Endothelial cell of umbilical vein (primary cell): Measurements from ENCODE around the gene VCAN. TPM values are rescaled to one million over a fixed set of nuclear protein-coding genes. Genes with fewer than 3 reads are reported as not detected.

Source experiments
- BruUV-seq: library from RNA; stranded (reverse); fragments of 400-500 nt; replicated peaks from 2 replicates; lab custom pipeline; 2021; lab: Mats Ljungman, UMichigan
- CTCF ChIA-PET: fragments of 300-600, 350-600 bp; sonication (Branson Sonifier 250); formaldehyde crosslinking; loops from one replicate; lab custom pipeline; 2021; ENCODE audit warnings: antibody characterized with exemption, inconsistent platforms; lab: Charles Lee
- POLR2A ChIA-PET: fragments of 300-600, 350-600 bp; sonication (Branson Sonifier 250); formaldehyde crosslinking; loops from one replicate; lab custom pipeline; 2021; ENCODE audit warnings: antibody characterized with exemption, inconsistent platforms; lab: Charles Lee
- DNase-seq: peaks from one replicate; pipeline ENCODE4 v3.0.0-alpha.2; 2011; ENCODE audit warnings: low read depth, low spot score
- FAIRE-seq: peaks from 2 replicates; lab custom pipeline; 2011; peaks lifted over from hg19 to GRCh38; lab: Jason Lieb, UNC
- H2AFZ ChIP-seq: 2 replicates; pipeline ENCODE4 v1.6.0; 2012; ENCODE audit warnings: low read depth, low read length, control low read depth, inconsistent platforms
- H3K27ac ChIP-seq: 2 replicates; pipeline ENCODE4 v1.5.1; 2011; ENCODE audit warnings: low read depth, mild to moderate bottlenecking, control low read depth, low read length, moderate library complexity; ENCODE audit not compliant: insufficient read depth
- H3K27me3 ChIP-seq, 2 experiments: 2 replicates each; pipeline versions ENCODE4 v1.6.0 to v1.6.1; 2011; ENCODE audit warnings: low read length in 2 of 2, mixed read lengths in 1 of 2; ENCODE audit not compliant: control insufficient read depth in 2 of 2, insufficient read depth in 2 of 2
- H3K36me3 ChIP-seq, 2 experiments: 2 replicates in 1 of 2; 3 replicates in 1 of 2; pipeline ENCODE4 v1.5.1; 2011; ENCODE audit warnings: low read length in 2 of 2, mild to moderate bottlenecking in 1 of 2, moderate library complexity in 1 of 2; ENCODE audit not compliant: control insufficient read depth in 2 of 2, insufficient read depth in 2 of 2; ENCODE audit errors: extremely low read depth in 1 of 2
- H3K4me1 ChIP-seq: 3 replicates; pipeline ENCODE4 v1.5.1; 2011; ENCODE audit warnings: mild to moderate bottlenecking, low read length; ENCODE audit not compliant: control insufficient read depth, insufficient read depth; ENCODE audit errors: extremely low read depth
- H3K4me2 ChIP-seq: 2 replicates; pipeline ENCODE4 v1.6.1; 2011; ENCODE audit warnings: low read length, control low read depth, mixed read lengths; ENCODE audit not compliant: insufficient read depth
- H3K4me3 ChIP-seq, 3 experiments: fragments of 200-600 bp in 1 of 3; sonication (generic), shearing (Covaris generic) in 1 of 3; replicated peaks in 1 of 3; 2 replicates each; pipeline ENCODE4 v1.5.1; 2011 to 2016; ENCODE audit warnings: control low read depth in 3 of 3, low read length in 3 of 3, mild to moderate bottlenecking in 2 of 3, inconsistent platforms in 1 of 3, low read depth in 1 of 3, moderate library complexity in 1 of 3; ENCODE audit not compliant: insufficient read depth in 1 of 3
- H3K79me2 ChIP-seq: 2 replicates; pipeline ENCODE4 v1.6.0; 2012; ENCODE audit warnings: low read length, inconsistent platforms; ENCODE audit not compliant: control insufficient read depth, insufficient read depth
- H3K9ac ChIP-seq: replicated peaks from 2 replicates; pipeline ENCODE3; 2011; ENCODE audit warnings: low read length, control low read depth; ENCODE audit not compliant: insufficient read depth; ENCODE audit errors: extremely low read depth
- H3K9me1 ChIP-seq: replicated peaks from 3 replicates; pipeline ENCODE4 v1.6.0; 2011; ENCODE audit warnings: mild to moderate bottlenecking, low read length; ENCODE audit not compliant: control insufficient read depth, insufficient read depth; ENCODE audit errors: extremely low read depth
- H3K9me3 ChIP-seq: replicated peaks from 2 replicates; pipeline ENCODE4 v1.5.1; 2012; ENCODE audit warnings: low read length, inconsistent platforms; ENCODE audit not compliant: control insufficient read depth, insufficient read depth
- H4K20me1 ChIP-seq: replicated peaks from 2 replicates; pipeline ENCODE3; 2011; ENCODE audit warnings: mild to moderate bottlenecking, low read length; ENCODE audit not compliant: control insufficient read depth, insufficient read depth; ENCODE audit errors: extremely low read depth
- EZH2 ChIP-seq: IDR thresholded peaks from 2 replicates; pipeline ENCODE4 v1.6.1; 2012; ENCODE audit warnings: borderline replicate concordance, low read depth, mild to moderate bottlenecking, moderate library complexity, low read length, inconsistent platforms; ENCODE audit not compliant: severe bottlenecking
- FOS ChIP-seq: IDR thresholded peaks from 2 replicates; pipeline ENCODE4 v1.6.1; 2011; ENCODE audit warnings: mild to moderate bottlenecking, low read length, moderate library complexity, borderline replicate concordance; ENCODE audit not compliant: insufficient read depth
- GATA2 ChIP-seq: IDR thresholded peaks from 2 replicates; pipeline ENCODE4 v1.7.0; 2011; ENCODE audit warnings: low read depth, mild to moderate bottlenecking, moderate library complexity, mixed read lengths, low read length; ENCODE audit not compliant: insufficient read length, insufficient read depth
- JUN ChIP-seq: IDR thresholded peaks from 2 replicates; pipeline ENCODE4 v1.6.1; 2011; ENCODE audit warnings: borderline replicate concordance, low read depth; ENCODE audit not compliant: insufficient read length, insufficient read depth
- MAX ChIP-seq: IDR thresholded peaks from 2 replicates; pipeline ENCODE4 v1.6.1; 2011; ENCODE audit not compliant: insufficient read depth, insufficient read length
- dilution Hi-C: fragments of 300-500 bp; cut with MboI; formaldehyde crosslinking; loops from one replicate; pipeline ENCODE4 v1.15.0; 2019; ENCODE audit warnings: low sequenced_read_pairs; ENCODE audit not compliant: extremely low pct_ligation_motif_present
- intact Hi-C: fragments of 100-400 bp; cut with micrococcal nuclease; formaldehyde crosslinking; loops from one replicate; pipeline ENCODE4 v1.10.0; 2022
- polyA plus RNA-seq, 4 experiments: library from polyadenylated mRNA; depleted of rRNA in 3 of 4; stranded (reverse) in 3 of 4; unstranded in 1 of 4; fragments of >200 nt; gene quantifications; 2 replicates each; pipeline versions ENCODE4 v1.2.1 to v1.2.3, GENCODE V29; 2011 to 2012; ENCODE audit warnings: missing spikeins in 1 of 4
- total RNA-seq: library from RNA; stranded (reverse); gene quantifications from 2 replicates; pipeline ENCODE4 v1.2.3, GENCODE V29; 2021

The VCAN gene
- total and polyA plus RNA-seq, 2 donors (not counting 3 experiments of a cell fraction or from before 2014, with no cell fraction given), result 0.35 to 1.2 TPM

DNA sequence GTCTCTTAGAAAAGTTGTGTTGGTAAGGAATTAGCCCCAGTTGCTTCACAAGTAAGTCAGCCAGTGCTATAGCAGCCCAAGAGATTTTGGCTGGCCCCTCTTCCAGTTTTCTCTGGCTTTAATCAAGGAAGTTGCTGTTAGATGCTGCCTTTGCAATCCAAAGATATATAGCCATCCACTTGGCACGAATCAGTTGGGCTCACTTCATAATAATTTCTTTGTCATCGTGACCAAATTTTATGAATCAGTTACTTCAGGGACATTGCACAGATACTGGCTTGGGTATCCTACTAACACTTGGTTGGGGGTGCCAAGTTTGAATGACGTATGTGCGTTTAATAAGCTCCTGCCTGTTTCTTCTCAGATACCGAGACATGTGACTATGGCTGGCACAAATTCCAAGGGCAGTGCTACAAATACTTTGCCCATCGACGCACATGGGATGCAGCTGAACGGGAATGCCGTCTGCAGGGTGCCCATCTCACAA, 81.5 kb downstream of the VCAN start:
- Histone ChIP-seq H3K27me3 (peaks cover 0 to 3% of the 10 kb centered on the region in 2 experiments), H2AFZ (no peak overlapping the region), H3K9me3 (no peaks in the 10 kb centered on the region), H3K4me2 (no peak overlapping the region), H3K9me1 (no peaks in the 10 kb centered on the region), H3K9ac (no peak overlapping the region), H3K36me3 (no peaks in the 10 kb centered on the region), H4K20me1 (no peaks in the 10 kb centered on the region), H3K4me1 (peaks cover 18% of the 10 kb centered on the region), H3K27ac (no peak overlapping the region), H3K4me3 (no peak overlapping the region), H3K79me2 (no peaks in the 10 kb centered on the region)
- DNase-seq (no peak), FAIRE-seq (no peak)
- ChIA-PET CTCF (no interaction called here), POLR2A (no interaction called here)
- intact Hi-C loops, result no loop called here
- TF ChIP-seq EZH2 (no peak), MAX (no peak)
- no TSS peak for BruUV-seq
- dilution Hi-C loops, result no loop called here

GRCh38 chr5:83554133-83554532, 82.6 kb downstream of the VCAN start:
- FAIRE-seq (peak; percentile 42), DNase-seq (no peak)
- no peak overlapping the region for H3K4me3 ChIP-seq
- peaks cover 18% of the 10 kb centered on the region for H3K4me1 ChIP-seq
- H3K4me2 ChIP-seq, result no peak overlapping the region
- BruUV-seq, result no TSS peak
- ChIA-PET CTCF (no interaction called here), POLR2A (no interaction called here)
- H3K27ac ChIP-seq, result no peak overlapping the region
- H3K27me3 ChIP-seq, result no peaks in the 10 kb centered on the region
- no peaks in the 10 kb centered on the region for H3K36me3 ChIP-seq
- no peaks in the 10 kb centered on the region for H3K9me1 ChIP-seq
- TF ChIP-seq JUN (no peak), FOS (no peak), GATA2 (no peak)
- H4K20me1 ChIP-seq, result no peaks in the 10 kb centered on the region
- H2AFZ ChIP-seq, result no peak overlapping the region
- no peaks in the 10 kb centered on the region for H3K9me3 ChIP-seq
- no peaks in the 10 kb centered on the region for H3K79me2 ChIP-seq
- dilution Hi-C loops (no loop called here), intact Hi-C loops (loop anchor here (2.0 kb wide), 2 partner anchors 23 to 81 kb away; no protein-coding TSS in a partner anchor)
- H3K9ac ChIP-seq, result no peak overlapping the region
